Ovary (tissue), 9 donors: ENCODE data around the gene SPSB3. TPM values are rescaled to one million over a fixed set of nuclear protein-coding genes. Genes with fewer than 3 reads are reported as not detected.

Experiments used
- DNase-seq, 5 donors: peaks; one replicate each; pipeline ENCODE4 v3.0.0-alpha.2; 2019 to 2020
- H3K27ac ChIP-seq, 2 donors: fragments of 200-600 bp; one replicate each; pipeline versions ENCODE4 v1.5.1 to v1.8.0; 2019 to 2022
- H3K27me3 ChIP-seq: fragments of 200-600 bp; one replicate; pipeline ENCODE4 v1.8.0; 2022
- H3K36me3 ChIP-seq: fragments of 200-600 bp; sonication (generic); one replicate; pipeline ENCODE4 v1.5.1; 2019
- H3K4me1 ChIP-seq: one replicate; pipeline ENCODE4 v1.8.1; 2013; ENCODE audit warnings: mild to moderate bottlenecking, moderate library complexity; ENCODE audit not compliant: insufficient read depth
- H3K4me3 ChIP-seq: fragments of 200-600 bp; sonication (generic); one replicate; pipeline ENCODE4 v1.5.1; 2017
- H3K9me3 ChIP-seq, 2 donors: fragments of 200-600 bp in 1 of 2; sonication (generic) in 1 of 2; one replicate each; pipeline versions ENCODE4 v1.5.1 to v1.8.1; 2013 to 2019; ENCODE audit warnings: mild to moderate bottlenecking in 1 of 2, moderate library complexity in 1 of 2
- EP300 ChIP-seq: sonication (generic); formaldehyde crosslinking; IDR thresholded peaks from one replicate; pipeline ENCODE4 v1.6.1; 2017; ENCODE audit warnings: antibody characterized with exemption
- POLR2A ChIP-seq: fragments of 450-650 bp; IDR thresholded peaks from one replicate; pipeline ENCODE4 v1.6.1; 2017; ENCODE audit warnings: antibody characterized with exemption, mild to moderate bottlenecking, moderate library complexity
- whole genome bisulfite sequencing, 3 donors: extraction: QIAGEN DNeasy Blood & Tissue Kit in 1 of 3; methylation state at CpG; one replicate each; pipeline versions ENCODE4 v1.1.5 to v1.1.7; 2013 to 2017; 5-methylcytosine and 5-hydroxymethylcytosine counted together
- intact Hi-C, 4 donors: fragments of 100-400 bp; cut with DNase I; formaldehyde crosslinking; loops; one replicate each; pipeline versions ENCODE4 v1.11.0 to v1.15.1; 2022 to 2023
- polyA plus RNA-seq, 2 donors: library from polyadenylated mRNA; stranded (reverse); fragments of 200-250 nt in 1 of 2; fragments of 350-450 nt in 1 of 2; fragmentation: Illumina TruSeq in 1 of 2; extraction: RNeasy Lipid Tissue Mini Kit (QIAGEN cat#74804) in 1 of 2; gene quantifications; one replicate each; pipeline ENCODE4 v1.2.3, GENCODE V29; 2013 to 2014
- total RNA-seq, 7 donors: library from RNA; depleted of rRNA in 2 of 7; stranded (reverse); fragments of >200 nt in 2 of 7; fragmentation: NEBNext Ultra II Directional in 3 of 7; extraction: Animal tissue kit (Norgen Biotek cat#: 25700) in 3 of 7; gene quantifications; one replicate each; pipeline versions ENCODE4 v1.1.0 to v1.2.4, GENCODE V29; 2016 to 2023
- TF ChIP-seq, protein P1 (sequence below), 3 donors: fragments of 450-650 bp in 2 of 3; fragments of 200-600 bp in 1 of 3; IDR thresholded peaks; one replicate each; pipeline versions ENCODE4 v1.5.1 to v1.8.0; 2016 to 2022; ENCODE audit warnings: antibody characterized with exemption in 3 of 3, mild to moderate bottlenecking in 1 of 3
- donor health status: DM: no; HTN: no; CAD: no; lungs with moderate emphysema.
- donor health status: DM: no; HTN: no; CAD: no.
- donor health status: Bipolar disorder and iron deficiency.
- donor health status: DM: yes; HTN: yes; CAD: no.
- donor health status: DM: no; HTN: no; CAD: no.
- donor health status: DM: yes; HTN: yes; CAD: no.

Gene SPSB3
- total and polyA plus RNA-seq, 9 donors = 2.4 to 138 (median 57.6) TPM

- intact Hi-C loops = no loop called here
- no peaks in the 10 kb centered on the region for H3K36me3 ChIP-seq
- H3K9me3 ChIP-seq = no peaks in the 10 kb centered on the region
- 91 to 94% (median 93%) methylated on average over 27 to 31 of the region's 31 CpGs for WGBS, 3 donors
- H3K4me1 ChIP-seq = no peaks in the 10 kb centered on the region
- no peak overlapping the region for H3K27ac ChIP-seq
- DNase-seq = no peak
- H3K4me3 ChIP-seq = no peak overlapping the region
- no peaks in the 10 kb centered on the region for H3K27me3 ChIP-seq
- TF ChIP-seq, protein P1, sequence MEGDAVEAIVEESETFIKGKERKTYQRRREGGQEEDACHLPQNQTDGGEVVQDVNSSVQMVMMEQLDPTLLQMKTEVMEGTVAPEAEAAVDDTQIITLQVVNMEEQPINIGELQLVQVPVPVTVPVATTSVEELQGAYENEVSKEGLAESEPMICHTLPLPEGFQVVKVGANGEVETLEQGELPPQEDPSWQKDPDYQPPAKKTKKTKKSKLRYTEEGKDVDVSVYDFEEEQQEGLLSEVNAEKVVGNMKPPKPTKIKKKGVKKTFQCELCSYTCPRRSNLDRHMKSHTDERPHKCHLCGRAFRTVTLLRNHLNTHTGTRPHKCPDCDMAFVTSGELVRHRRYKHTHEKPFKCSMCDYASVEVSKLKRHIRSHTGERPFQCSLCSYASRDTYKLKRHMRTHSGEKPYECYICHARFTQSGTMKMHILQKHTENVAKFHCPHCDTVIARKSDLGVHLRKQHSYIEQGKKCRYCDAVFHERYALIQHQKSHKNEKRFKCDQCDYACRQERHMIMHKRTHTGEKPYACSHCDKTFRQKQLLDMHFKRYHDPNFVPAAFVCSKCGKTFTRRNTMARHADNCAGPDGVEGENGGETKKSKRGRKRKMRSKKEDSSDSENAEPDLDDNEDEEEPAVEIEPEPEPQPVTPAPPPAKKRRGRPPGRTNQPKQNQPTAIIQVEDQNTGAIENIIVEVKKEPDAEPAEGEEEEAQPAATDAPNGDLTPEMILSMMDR (IDR thresholded peaks at IDR 0.05) = no peak
These were observed 35.6 kb downstream of the SPSB3 start for GRCh38 chr16:1746693-1747195.

DNA sequence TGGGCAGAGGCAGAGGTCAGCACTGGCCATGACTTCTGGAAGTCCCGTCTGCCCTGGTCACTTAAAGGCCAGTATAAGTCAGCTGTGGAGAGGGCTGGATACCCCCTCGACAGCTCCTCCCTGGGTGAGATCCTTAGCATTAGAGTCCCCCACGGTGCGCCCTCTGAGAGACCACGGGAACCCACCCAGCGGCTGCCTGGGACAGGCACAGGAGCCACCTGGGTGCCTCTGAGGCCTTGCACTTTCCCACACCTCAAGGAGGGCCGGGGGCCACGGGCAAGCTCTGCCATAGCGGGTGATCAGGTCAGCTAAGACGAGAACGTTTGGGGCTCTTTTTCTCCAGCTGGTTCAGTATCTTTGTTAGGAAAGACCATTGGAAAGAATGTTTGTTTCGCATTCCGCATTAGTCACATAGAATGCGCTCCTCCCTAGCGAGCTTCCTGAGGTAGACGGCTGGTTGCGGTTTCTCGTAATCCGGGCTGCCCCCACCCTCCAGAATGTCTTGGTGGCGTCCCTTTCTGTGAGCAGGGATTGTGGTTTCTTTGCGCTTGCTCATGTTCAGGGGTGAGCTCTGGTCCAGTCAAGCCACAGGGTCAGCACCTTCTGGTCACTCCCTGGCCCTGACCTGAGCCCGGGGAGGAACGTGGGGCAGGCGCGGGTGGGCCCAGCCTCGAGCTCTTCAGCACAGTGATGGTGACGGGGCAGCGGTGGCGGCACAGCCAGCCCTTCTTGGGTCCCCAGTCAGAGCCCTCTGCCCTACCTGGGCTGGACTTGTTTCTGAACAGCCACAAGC is 36.3 kb downstream of the SPSB3 start:
- Histone ChIP-seq H3K27me3 (no peaks in the 10 kb centered on the region), H3K9me3 (no peaks in the 10 kb centered on the region), H3K36me3 (no peaks in the 10 kb centered on the region), H3K4me1 (no peaks in the 10 kb centered on the region), H3K4me3 (no peak overlapping the region), H3K27ac (no peak overlapping the region)
- 84 to 90% (median 88%) methylated on average over 29 of the region's 29 CpGs for WGBS, 3 donors
- intact Hi-C loops = no loop called here
- TF ChIP-seq EP300 (no peak), POLR2A (no peak)
- TF ChIP-seq, protein P1 (IDR thresholded peaks at IDR 0.05) = no peak
- no peak for DNase-seq

DNA sequence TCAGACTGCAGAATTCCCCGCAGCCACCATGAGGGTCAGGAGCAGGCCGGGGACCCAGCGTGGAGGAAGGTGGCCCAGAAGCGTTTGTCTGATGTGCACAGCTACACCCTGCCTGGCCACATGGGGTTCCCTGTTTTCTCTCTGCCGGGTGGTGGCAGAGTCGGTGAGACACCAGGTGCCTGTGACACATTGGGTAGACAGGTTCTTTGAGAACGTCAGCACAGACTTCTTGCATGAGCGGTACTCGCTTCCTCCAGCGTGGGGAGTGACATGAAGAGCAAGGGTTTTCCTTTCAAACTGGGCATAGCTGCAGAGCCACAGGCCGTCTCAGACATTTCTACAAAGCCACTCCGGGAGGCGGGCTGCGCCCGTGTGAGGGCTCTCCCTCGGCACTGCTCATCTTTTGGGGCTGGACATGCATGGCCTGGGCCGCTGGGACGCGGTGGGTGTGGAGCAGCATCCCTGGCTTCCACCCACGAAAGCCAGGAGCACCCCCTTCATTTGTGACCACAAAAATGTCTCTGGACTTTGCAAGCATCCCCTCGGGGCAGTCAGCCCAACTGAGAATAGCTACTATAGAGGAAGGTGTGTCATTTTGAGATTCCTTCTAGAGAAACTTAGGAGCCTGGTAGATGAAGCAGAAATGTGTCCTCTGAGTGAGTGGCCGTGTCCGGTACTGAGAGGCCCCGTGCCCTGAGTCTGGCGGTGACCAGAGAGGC is 37.0 kb downstream of the SPSB3 start:
- TF ChIP-seq, protein P1 (IDR thresholded peaks at IDR 0.05) = no peak
- TF ChIP-seq POLR2A (no peak), EP300 (no peak)
- 79 to 87% (median 83%) methylated on average over 25 of the region's 25 CpGs for WGBS, 3 donors

GRCh38 chr16:1744338-1744840 is 38.0 kb downstream of the SPSB3 start:
- WGBS, 3 donors = 87 to 93% (median 89%) methylated on average over 23 to 24 of the region's 24 CpGs
- H3K4me3 ChIP-seq = no peak overlapping the region
- H3K36me3 ChIP-seq = no peaks in the 10 kb centered on the region
- TF ChIP-seq, protein P1 (IDR thresholded peaks at IDR 0.05) = no peak
- no peak for TF ChIP-seq POLR2A
- no peak for TF ChIP-seq EP300
- H3K4me1 ChIP-seq = no peaks in the 10 kb centered on the region
- intact Hi-C loops = no loop called here
- H3K9me3 ChIP-seq = no peaks in the 10 kb centered on the region
- no peaks in the 10 kb centered on the region for H3K27me3 ChIP-seq
- no peak for DNase-seq
- H3K27ac ChIP-seq = no peak overlapping the region

More for the DNA sequence above, 37.0 kb downstream of the SPSB3 start:
- Histone ChIP-seq H3K4me3 (no peak overlapping the region), H3K9me3 (no peaks in the 10 kb centered on the region), H3K4me1 (no peaks in the 10 kb centered on the region), H3K36me3 (no peaks in the 10 kb centered on the region), H3K27me3 (no peaks in the 10 kb centered on the region), H3K27ac (no peak overlapping the region)
- intact Hi-C loops = no loop called here
- no peak for DNase-seq
